Neural cell (in vitro differentiated cells): ENCODE data around the gene ARID3A. TPM values are rescaled to one million over a fixed set of nuclear protein-coding genes. Genes with fewer than 3 reads are reported as not detected.

ENCODE experiments used
- H2AFZ ChIP-seq: fragments of 200-600, 300-800 bp; sonication (generic), shearing (Covaris generic); 2 replicates; pipeline ENCODE4 v1.6.0; 2014; ENCODE audit warnings: low read depth, mild to moderate bottlenecking, antibody characterized with exemption, low read length, moderate library complexity
- H3F3A ChIP-seq: fragments of 200-600 bp; shearing (Covaris generic); 2 replicates; pipeline ENCODE4 v1.6.1; 2016; ENCODE audit warnings: mild to moderate bottlenecking, moderate library complexity, mixed read lengths, antibody characterized with exemption, low read length; ENCODE audit not compliant: insufficient read depth, poor library complexity, severe bottlenecking
- H3K27ac ChIP-seq: fragments of 200-600, 300-800 bp; sonication (generic), shearing (Covaris generic); 2 replicates; pipeline ENCODE4 v1.5.1; 2014; ENCODE audit warnings: mild to moderate bottlenecking, low read length, moderate library complexity
- H3K27me3 ChIP-seq: fragments of 300-800, 200-600 bp; sonication (generic), shearing (Covaris generic); 2 replicates; pipeline ENCODE4 v1.6.0; 2014; ENCODE audit warnings: mild to moderate bottlenecking, low read depth, low read length, moderate library complexity; ENCODE audit not compliant: insufficient read depth
- H3K36me3 ChIP-seq: fragments of 300-800, 200-600 bp; sonication (generic), shearing (Covaris generic); 2 replicates; pipeline ENCODE4 v1.5.1; 2014; ENCODE audit warnings: mild to moderate bottlenecking, antibody characterized with exemption, low read length, moderate library complexity; ENCODE audit not compliant: insufficient read depth
- H3K4me2 ChIP-seq: fragments of 300-800, 200-600 bp; sonication (generic), shearing (Covaris generic); 2 replicates; pipeline ENCODE4 v1.6.0; 2014; ENCODE audit warnings: mild to moderate bottlenecking, low read length
- H3K4me3 ChIP-seq: fragments of 300-800, 200-600 bp; sonication (generic), shearing (Covaris generic); 2 replicates; pipeline ENCODE4 v1.5.1; 2014; ENCODE audit warnings: mild to moderate bottlenecking, low read length, moderate library complexity
- H3K79me2 ChIP-seq: fragments of 200-600 bp; shearing (Covaris generic); replicated peaks from 2 replicates; pipeline ENCODE4 v1.6.0; 2014; ENCODE audit warnings: mild to moderate bottlenecking, low read length, moderate library complexity; ENCODE audit not compliant: insufficient read depth
- H3K9ac ChIP-seq: fragments of 300-800, 200-600 bp; sonication (generic), shearing (Covaris generic); 2 replicates; pipeline ENCODE4 v1.6.1; 2016; ENCODE audit warnings: mild to moderate bottlenecking, low read length, mixed read lengths
- H3K9me2 ChIP-seq: fragments of 200-600 bp; shearing (Covaris generic); 2 replicates; pipeline ENCODE4 v1.6.1; 2016; ENCODE audit warnings: mild to moderate bottlenecking, low read length, mixed read lengths; ENCODE audit not compliant: insufficient read depth
- H3K9me3 ChIP-seq: fragments of 200-600, 300-800 bp; sonication (generic), shearing (Covaris generic); 2 replicates; pipeline ENCODE4 v1.6.1; 2016; ENCODE audit warnings: mild to moderate bottlenecking, mixed run types, low read length, moderate library complexity, mixed read lengths
- H4K20me1 ChIP-seq: fragments of 200-600 bp; shearing (Covaris generic); 2 replicates; pipeline ENCODE4 v1.6.1; 2016; ENCODE audit warnings: mild to moderate bottlenecking, mixed run types; ENCODE audit not compliant: insufficient read depth
- EP300 ChIP-seq: fragments of 450-650 bp; conservative IDR thresholded peaks from 2 replicates; pipeline ENCODE4 v1.6.1; 2014; ENCODE audit warnings: antibody characterized with exemption, mild to moderate bottlenecking, moderate library complexity; ENCODE audit not compliant: poor library complexity, severe bottlenecking
- EZH2 ChIP-seq: fragments of 200-600, 300-800 bp; shearing (Covaris generic), sonication (generic); IDR thresholded peaks from 2 replicates; pipeline ENCODE4 v1.6.1; 2014; ENCODE audit warnings: antibody characterized with exemption, low read length, borderline replicate concordance, mild to moderate bottlenecking; ENCODE audit not compliant: insufficient read depth, poor library complexity, severe bottlenecking
- MXI1 ChIP-seq: fragments of 450-650 bp; conservative IDR thresholded peaks from 2 replicates; pipeline ENCODE4 v1.6.1; 2014; ENCODE audit warnings: antibody characterized with exemption, mild to moderate bottlenecking; ENCODE audit not compliant: poor library complexity, severe bottlenecking
- POLR2AphosphoS5 ChIP-seq: IDR thresholded peaks from 2 replicates; pipeline ENCODE4 v1.6.1; 2012
- RAD21 ChIP-seq: fragments of 450-650 bp; conservative IDR thresholded peaks from 2 replicates; pipeline ENCODE4 v1.6.1; 2014; ENCODE audit warnings: antibody characterized with exemption, mild to moderate bottlenecking, moderate library complexity
- SMC3 ChIP-seq: fragments of 450-650 bp; conservative IDR thresholded peaks from 2 replicates; pipeline ENCODE4 v1.6.1; 2014; ENCODE audit warnings: antibody characterized with exemption, mild to moderate bottlenecking, moderate library complexity; ENCODE audit not compliant: poor library complexity
- TAF1 ChIP-seq: IDR thresholded peaks from 2 replicates; pipeline ENCODE4 v1.6.1; 2012; ENCODE audit warnings: low read depth
- polyA plus RNA-seq: library from polyadenylated mRNA; depleted of rRNA; stranded (reverse); fragments of >200 nt; gene quantifications from 2 replicates; pipeline ENCODE4 v1.2.3, GENCODE V29; 2014
- TF ChIP-seq, protein P1 (sequence below): IDR thresholded peaks from 2 replicates; pipeline ENCODE4 v1.6.1; 2012; ENCODE audit warnings: borderline replicate concordance
- TF ChIP-seq, protein P2 (sequence below): fragments of 450-650 bp; IDR thresholded peaks from 2 replicates; pipeline ENCODE4 v1.5.1; 2014; ENCODE audit warnings: antibody characterized with exemption, mild to moderate bottlenecking, moderate library complexity; ENCODE audit not compliant: poor library complexity, severe bottlenecking

ARID3A gene
- polyA plus RNA-seq, 1 donor from 2014 or later, result 11.4 TPM

DNA sequence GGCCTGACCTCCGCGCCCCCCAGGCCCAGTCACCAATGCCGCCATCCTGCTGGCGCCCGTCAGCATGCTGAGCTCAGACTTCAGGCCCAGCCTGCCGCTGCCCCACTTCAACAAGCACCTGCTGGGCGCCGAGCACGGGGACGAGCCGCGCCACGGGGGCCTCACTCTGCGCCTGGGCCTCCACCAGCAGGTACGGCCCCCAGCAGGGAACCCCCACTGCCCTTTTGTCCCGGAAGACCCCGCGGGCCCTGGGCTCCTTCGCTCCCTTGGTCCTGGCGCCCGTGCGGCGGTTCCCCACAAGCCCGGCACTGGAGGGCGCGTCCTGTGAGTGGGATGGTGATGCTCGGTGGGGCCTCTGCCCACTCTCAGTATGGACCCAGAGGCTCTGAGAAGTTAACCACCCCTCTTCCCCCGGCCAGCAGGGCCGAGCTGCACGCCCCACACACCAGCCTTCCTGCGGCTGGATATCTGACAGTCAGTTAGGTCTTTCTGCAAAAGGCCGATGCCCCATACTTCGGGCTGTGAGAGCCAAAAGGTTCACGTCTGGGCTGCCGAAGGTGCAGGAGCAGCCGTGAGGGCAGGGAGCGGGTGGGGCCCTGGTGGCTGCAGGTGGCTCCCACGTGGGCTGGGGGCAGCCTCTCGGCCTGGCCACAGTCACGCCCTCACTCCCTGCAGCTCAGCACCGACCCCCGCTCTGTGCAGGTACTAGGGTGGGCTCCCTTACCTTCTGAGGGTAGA, 66.3 kb downstream of the ARID3A start:
- H3K36me3 ChIP-seq, result no peaks in the 10 kb centered on the region
- no peak overlapping the region for H3K9ac ChIP-seq
- TF ChIP-seq SMC3, result no peak
- TF ChIP-seq, protein P1, sequence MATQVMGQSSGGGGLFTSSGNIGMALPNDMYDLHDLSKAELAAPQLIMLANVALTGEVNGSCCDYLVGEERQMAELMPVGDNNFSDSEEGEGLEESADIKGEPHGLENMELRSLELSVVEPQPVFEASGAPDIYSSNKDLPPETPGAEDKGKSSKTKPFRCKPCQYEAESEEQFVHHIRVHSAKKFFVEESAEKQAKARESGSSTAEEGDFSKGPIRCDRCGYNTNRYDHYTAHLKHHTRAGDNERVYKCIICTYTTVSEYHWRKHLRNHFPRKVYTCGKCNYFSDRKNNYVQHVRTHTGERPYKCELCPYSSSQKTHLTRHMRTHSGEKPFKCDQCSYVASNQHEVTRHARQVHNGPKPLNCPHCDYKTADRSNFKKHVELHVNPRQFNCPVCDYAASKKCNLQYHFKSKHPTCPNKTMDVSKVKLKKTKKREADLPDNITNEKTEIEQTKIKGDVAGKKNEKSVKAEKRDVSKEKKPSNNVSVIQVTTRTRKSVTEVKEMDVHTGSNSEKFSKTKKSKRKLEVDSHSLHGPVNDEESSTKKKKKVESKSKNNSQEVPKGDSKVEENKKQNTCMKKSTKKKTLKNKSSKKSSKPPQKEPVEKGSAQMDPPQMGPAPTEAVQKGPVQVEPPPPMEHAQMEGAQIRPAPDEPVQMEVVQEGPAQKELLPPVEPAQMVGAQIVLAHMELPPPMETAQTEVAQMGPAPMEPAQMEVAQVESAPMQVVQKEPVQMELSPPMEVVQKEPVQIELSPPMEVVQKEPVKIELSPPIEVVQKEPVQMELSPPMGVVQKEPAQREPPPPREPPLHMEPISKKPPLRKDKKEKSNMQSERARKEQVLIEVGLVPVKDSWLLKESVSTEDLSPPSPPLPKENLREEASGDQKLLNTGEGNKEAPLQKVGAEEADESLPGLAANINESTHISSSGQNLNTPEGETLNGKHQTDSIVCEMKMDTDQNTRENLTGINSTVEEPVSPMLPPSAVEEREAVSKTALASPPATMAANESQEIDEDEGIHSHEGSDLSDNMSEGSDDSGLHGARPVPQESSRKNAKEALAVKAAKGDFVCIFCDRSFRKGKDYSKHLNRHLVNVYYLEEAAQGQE, result no peak
- no peak for TF ChIP-seq RAD21
- TF ChIP-seq MXI1, result no peak
- no peak for TF ChIP-seq EP300
- TF ChIP-seq EZH2, result no peak
- TF ChIP-seq, protein P2, sequence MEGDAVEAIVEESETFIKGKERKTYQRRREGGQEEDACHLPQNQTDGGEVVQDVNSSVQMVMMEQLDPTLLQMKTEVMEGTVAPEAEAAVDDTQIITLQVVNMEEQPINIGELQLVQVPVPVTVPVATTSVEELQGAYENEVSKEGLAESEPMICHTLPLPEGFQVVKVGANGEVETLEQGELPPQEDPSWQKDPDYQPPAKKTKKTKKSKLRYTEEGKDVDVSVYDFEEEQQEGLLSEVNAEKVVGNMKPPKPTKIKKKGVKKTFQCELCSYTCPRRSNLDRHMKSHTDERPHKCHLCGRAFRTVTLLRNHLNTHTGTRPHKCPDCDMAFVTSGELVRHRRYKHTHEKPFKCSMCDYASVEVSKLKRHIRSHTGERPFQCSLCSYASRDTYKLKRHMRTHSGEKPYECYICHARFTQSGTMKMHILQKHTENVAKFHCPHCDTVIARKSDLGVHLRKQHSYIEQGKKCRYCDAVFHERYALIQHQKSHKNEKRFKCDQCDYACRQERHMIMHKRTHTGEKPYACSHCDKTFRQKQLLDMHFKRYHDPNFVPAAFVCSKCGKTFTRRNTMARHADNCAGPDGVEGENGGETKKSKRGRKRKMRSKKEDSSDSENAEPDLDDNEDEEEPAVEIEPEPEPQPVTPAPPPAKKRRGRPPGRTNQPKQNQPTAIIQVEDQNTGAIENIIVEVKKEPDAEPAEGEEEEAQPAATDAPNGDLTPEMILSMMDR, result no peak
- no peak for TF ChIP-seq TAF1
- TF ChIP-seq POLR2AphosphoS5, result no peak
- no peak overlapping the region for H2AFZ ChIP-seq
- no peaks in the 10 kb centered on the region for H3K27me3 ChIP-seq
- no peaks in the 10 kb centered on the region for H3F3A ChIP-seq
- no peaks in the 10 kb centered on the region for H4K20me1 ChIP-seq
- H3K9me2 ChIP-seq, result no peaks in the 10 kb centered on the region
- no peaks in the 10 kb centered on the region for H3K79me2 ChIP-seq
- H3K4me3 ChIP-seq, result no peak overlapping the region
- no peak overlapping the region for H3K27ac ChIP-seq
- H3K9me3 ChIP-seq, result no peaks in the 10 kb centered on the region
- no peak overlapping the region for H3K4me2 ChIP-seq

DNA sequence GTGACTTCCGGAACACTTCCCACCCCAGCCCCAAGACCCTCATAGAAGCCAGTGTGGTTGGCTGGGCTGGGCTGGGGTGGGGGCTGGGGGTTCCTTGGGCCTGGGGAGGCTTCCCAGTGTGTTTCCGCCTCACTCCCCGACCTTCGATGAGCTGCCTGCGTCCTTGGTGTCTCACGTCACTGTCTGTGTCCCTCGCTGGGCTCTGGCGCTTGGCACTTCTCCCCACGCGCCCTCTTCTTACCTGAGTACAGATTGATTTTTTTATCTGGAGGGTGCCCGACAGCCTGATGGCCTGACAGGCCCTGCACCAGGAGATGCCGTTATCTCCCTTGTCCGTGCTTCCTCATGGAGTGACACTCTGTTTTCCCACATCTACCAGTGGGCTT, 66.8 kb downstream of the ARID3A start:
- Histone ChIP-seq H3K4me2 (no peak overlapping the region), H3K4me3 (no peak overlapping the region), H3K9me3 (no peaks in the 10 kb centered on the region), H3K27me3 (no peaks in the 10 kb centered on the region), H3K36me3 (no peaks in the 10 kb centered on the region), H3K79me2 (no peaks in the 10 kb centered on the region), H3F3A (no peaks in the 10 kb centered on the region), H3K9me2 (no peaks in the 10 kb centered on the region), H3K9ac (no peak overlapping the region), H2AFZ (no peak overlapping the region), H3K27ac (no peak overlapping the region), H4K20me1 (no peaks in the 10 kb centered on the region)
- TF ChIP-seq EP300 (no peak), SMC3 (no peak), TAF1 (no peak), MXI1 (no peak), RAD21 (no peak)
- TF ChIP-seq, protein P1, result no peak
